Fibroblast of the aortic adventitia (primary cell): Measurements from ENCODE around the gene ZFAND4. TPM values are rescaled to one million over a fixed set of nuclear protein-coding genes. Genes with fewer than 3 reads are reported as not detected.

Experiments
- DNase-seq: peaks from one replicate; pipeline ENCODE4 v3.0.0-alpha.2; 2010; ENCODE audit warnings: low read depth
- H3K4me3 ChIP-seq: 2 replicates; pipeline ENCODE4 v1.5.1; 2011; ENCODE audit warnings: low read depth, mild to moderate bottlenecking, control low read depth, low read length, moderate library complexity
- total RNA-seq: library from RNA; depleted of rRNA; stranded (reverse); fragments of >200 nt; gene quantifications from 2 replicates; pipeline ENCODE4 v1.2.3, GENCODE V29; 2012; ENCODE audit warnings: low replicate concordance
- TF ChIP-seq, protein P1 (sequence below): IDR thresholded peaks from 2 replicates; pipeline ENCODE4 v1.5.1; 2011; ENCODE audit warnings: mild to moderate bottlenecking, low read length, control low read depth, inconsistent platforms; ENCODE audit not compliant: insufficient read depth

ZFAND4 gene
- total RNA-seq, 1 donor: 9.1 TPM

DNA sequence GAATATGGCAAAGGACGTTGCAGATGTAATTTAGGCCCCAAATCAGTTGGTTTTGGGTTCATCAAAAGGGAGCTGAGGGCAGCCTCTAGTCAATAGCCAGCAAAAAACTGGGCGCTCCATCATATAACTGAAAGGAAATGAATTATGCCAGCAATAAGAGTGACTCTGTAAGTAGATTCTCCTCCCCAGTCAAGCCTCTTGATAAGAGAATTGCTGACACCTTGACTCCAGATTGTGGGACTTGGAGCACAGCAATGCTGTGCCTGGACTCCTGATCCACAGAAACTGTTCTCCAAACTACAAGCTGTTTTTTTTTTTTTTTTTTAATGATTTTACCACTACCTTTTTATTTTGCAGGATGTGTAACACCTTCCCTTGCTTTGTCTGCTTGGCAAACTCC, 25.5 kb downstream of the ZFAND4 start:
- TF ChIP-seq, protein P1, sequence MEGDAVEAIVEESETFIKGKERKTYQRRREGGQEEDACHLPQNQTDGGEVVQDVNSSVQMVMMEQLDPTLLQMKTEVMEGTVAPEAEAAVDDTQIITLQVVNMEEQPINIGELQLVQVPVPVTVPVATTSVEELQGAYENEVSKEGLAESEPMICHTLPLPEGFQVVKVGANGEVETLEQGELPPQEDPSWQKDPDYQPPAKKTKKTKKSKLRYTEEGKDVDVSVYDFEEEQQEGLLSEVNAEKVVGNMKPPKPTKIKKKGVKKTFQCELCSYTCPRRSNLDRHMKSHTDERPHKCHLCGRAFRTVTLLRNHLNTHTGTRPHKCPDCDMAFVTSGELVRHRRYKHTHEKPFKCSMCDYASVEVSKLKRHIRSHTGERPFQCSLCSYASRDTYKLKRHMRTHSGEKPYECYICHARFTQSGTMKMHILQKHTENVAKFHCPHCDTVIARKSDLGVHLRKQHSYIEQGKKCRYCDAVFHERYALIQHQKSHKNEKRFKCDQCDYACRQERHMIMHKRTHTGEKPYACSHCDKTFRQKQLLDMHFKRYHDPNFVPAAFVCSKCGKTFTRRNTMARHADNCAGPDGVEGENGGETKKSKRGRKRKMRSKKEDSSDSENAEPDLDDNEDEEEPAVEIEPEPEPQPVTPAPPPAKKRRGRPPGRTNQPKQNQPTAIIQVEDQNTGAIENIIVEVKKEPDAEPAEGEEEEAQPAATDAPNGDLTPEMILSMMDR: no peak
- H3K4me3 ChIP-seq: no peak overlapping the region
- no peak for DNase-seq

DNA sequence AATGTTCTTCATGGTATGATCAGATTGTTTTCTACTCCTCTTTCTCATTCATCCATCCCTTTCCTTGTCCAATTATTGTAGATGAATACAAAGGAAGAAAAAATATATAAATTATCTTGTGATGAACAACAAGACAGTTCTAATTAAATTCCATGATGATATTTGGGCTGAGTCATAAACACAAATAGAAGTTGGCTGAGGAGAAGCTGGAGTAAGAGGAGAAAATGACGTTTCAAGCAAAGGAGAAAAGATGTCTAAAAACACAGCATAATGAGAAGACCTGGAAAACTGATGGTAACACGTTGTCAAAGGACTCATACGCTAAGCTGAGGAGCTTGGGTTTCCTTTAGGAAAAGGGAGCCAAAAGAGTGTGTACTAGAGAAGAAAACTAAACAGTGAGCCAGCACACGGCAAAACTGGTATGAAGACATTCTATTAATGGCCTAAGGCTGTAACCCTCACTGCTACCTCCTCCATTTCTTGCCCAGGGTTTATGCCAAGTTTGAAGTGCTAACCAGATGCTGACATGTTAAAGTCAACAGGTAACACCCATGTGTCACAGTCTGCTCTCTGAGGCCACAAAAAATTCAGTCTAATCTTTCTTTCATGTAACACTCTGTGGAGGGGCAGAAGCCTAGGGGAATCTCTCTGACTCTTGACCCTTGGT, 26.1 kb downstream of the ZFAND4 start:
- TF ChIP-seq, protein P1: no peak
- DNase-seq: no peak
- no peak overlapping the region for H3K4me3 ChIP-seq

DNA sequence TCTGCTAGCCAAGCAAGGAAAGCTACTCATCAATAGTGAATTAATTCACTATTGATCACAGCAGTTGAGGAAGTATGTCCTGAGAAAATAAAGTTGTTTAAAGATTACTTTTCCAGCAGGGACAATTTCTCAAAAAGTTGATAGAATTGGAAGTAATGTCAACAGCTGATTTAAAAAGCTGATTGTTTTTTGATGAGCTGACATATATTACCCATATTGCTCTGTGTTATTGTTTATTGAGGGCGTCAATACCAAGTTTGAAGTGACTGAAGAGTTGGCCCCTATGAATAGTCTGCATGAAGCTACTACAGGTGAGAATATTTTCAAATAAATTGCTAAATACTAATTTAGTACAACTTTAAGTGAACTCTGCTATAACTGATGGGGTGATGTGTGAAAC, 28.0 kb downstream of the ZFAND4 start:
- TF ChIP-seq, protein P1: no peak
- DNase-seq: no peak
- H3K4me3 ChIP-seq: no peak overlapping the region

DNA sequence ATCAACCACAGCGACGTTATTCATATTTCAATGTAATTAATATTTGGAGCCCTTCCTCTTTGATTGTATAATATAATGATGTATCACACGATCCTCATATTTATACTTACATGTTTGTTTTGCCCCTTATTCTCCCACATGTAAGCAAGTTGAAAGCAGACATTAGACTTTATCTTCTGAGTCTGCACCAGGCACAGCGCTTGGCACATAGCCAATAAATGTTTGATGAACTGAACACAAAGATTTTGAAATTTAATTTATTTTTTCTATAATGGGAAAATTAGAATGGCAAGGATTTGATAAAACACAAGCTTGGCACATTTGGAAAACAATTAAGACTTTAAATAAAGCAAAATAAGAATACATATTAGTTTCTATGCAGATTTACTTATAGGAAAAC, 31.6 kb downstream of the ZFAND4 start:
- no peak for DNase-seq
- TF ChIP-seq, protein P1: no peak
- no peak overlapping the region for H3K4me3 ChIP-seq

DNA sequence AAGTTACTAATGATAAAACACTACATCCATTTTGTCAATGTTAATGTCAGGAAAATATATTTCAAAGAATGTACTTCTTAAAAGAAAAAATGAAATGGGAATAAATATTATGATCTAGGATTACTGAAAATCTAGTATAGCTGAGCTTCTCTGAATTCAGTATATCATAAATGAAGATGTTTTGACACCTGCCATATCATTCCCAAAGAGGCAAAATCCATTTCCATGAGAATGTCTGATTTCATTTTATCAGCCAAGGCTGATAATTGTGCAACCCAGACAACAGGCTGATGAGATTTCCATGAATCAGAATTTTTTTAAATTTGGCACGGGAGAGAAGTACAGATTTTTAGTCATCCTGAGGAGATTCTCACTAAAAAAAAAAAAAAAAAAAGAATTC, 32.5 kb downstream of the ZFAND4 start:
- TF ChIP-seq, protein P1: no peak
- no peak for DNase-seq
- no peak overlapping the region for H3K4me3 ChIP-seq

DNA sequence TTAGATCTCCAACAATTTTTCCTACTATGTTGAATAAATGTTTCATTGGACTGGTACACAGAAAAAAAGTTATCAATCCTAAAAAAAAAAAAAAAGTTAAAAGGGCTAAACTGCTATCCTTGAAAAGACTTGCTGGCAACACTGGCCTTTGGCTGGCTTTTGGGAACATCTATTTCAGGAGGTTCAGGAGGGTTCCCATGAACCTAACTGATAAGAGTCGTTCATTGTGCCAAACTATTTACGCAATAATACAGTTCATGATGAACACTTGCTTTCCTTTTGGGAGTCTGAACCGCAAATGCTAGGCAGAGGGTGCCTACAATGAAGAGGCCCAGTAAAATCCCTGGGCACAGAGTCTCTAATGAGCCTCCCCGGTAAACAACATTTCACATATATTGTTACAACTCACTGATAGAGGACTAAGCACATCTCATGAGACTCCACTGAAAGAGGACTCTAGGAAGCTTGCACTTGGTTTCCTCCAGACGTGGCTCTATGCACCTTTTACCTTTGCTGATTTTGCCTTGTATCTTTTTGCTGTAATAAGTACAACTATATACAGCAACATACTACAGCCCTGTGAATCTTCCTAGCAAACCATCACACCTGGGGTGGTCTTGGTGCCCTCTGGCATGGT, 45.0 kb downstream of the ZFAND4 start:
- TF ChIP-seq, protein P1: no peak
- H3K4me3 ChIP-seq: no peak overlapping the region
- DNase-seq: peak; percentile 65
